Mesenchymal stem cell (in vitro differentiated cells and primary cell): ENCODE results near the gene OBSL1.

Source experiments
- DNase-seq: peaks from one replicate; pipeline ENCODE4 v3.0.0-alpha.2; 2013
- H2AFZ ChIP-seq: one replicate; pipeline ENCODE4 v1.6.1; 2013; ENCODE audit warnings: low read depth, mild to moderate bottlenecking, control low read depth, inconsistent platforms, low read length, moderate library complexity
- H2AK5ac ChIP-seq: 2 replicates; pipeline ENCODE4 v1.6.1; 2013; ENCODE audit warnings: low read length, moderate library complexity, mild to moderate bottlenecking, inconsistent platforms; ENCODE audit not compliant: severe bottlenecking
- H2BK120ac ChIP-seq: one replicate; pipeline ENCODE4 v1.6.1; 2013; ENCODE audit warnings: low read depth, mild to moderate bottlenecking, inconsistent platforms, low read length, moderate library complexity
- H2BK12ac ChIP-seq, 2 experiments: one replicate each; pipeline ENCODE4 v1.6.1; 2013; ENCODE audit warnings: inconsistent platforms in 2 of 2, low read length in 2 of 2, mild to moderate bottlenecking in 2 of 2, moderate library complexity in 2 of 2, control low read depth in 1 of 2
- H2BK15ac ChIP-seq: one replicate; pipeline ENCODE4 v1.6.1; 2013; ENCODE audit warnings: mild to moderate bottlenecking, low read depth, inconsistent platforms; ENCODE audit not compliant: poor library complexity, severe bottlenecking
- H2BK5ac ChIP-seq: 2 replicates; pipeline ENCODE4 v1.6.1; 2013; ENCODE audit warnings: low read depth, mild to moderate bottlenecking, low read length, control low read depth, inconsistent platforms; ENCODE audit not compliant: poor library complexity, severe bottlenecking
- H3K14ac ChIP-seq, 2 experiments: one replicate each; pipeline ENCODE4 v1.6.1; 2013; ENCODE audit warnings: inconsistent platforms in 2 of 2, low read length in 2 of 2, control low read depth in 1 of 2, mild to moderate bottlenecking in 1 of 2, moderate library complexity in 1 of 2
- H3K18ac ChIP-seq, 2 experiments: one replicate each; pipeline ENCODE4 v1.6.1; 2013; ENCODE audit warnings: inconsistent platforms in 2 of 2, low read length in 2 of 2, control low read depth in 1 of 2, low read depth in 1 of 2, mild to moderate bottlenecking in 1 of 2
- H3K23ac ChIP-seq, 2 experiments: one replicate each; pipeline ENCODE4 v1.6.1; 2013; ENCODE audit warnings: inconsistent platforms in 2 of 2, low read length in 2 of 2, mild to moderate bottlenecking in 2 of 2, moderate library complexity in 2 of 2, control low read depth in 1 of 2
- H3K27ac ChIP-seq: 2 replicates; pipeline ENCODE4 v1.5.1; 2013; ENCODE audit warnings: mild to moderate bottlenecking, moderate library complexity, low read length, control low read depth, inconsistent platforms; ENCODE audit not compliant: poor library complexity, severe bottlenecking
- H3K27me3 ChIP-seq, 2 experiments: 2 replicates each; pipeline versions ENCODE4 v1.6.1 to v1.7.0; 2013; ENCODE audit warnings: low read length in 2 of 2, mild to moderate bottlenecking in 2 of 2, moderate library complexity in 2 of 2, control low read depth in 1 of 2, inconsistent platforms in 1 of 2; ENCODE audit not compliant: control insufficient read depth in 1 of 2, insufficient read depth in 1 of 2
- H3K36me3 ChIP-seq, 2 experiments: 2 replicates each; pipeline versions ENCODE4 v1.6.1 to v1.7.0; 2013; ENCODE audit warnings: low read length in 2 of 2, control low read depth in 1 of 2, inconsistent platforms in 1 of 2, low read depth in 1 of 2, mild to moderate bottlenecking in 1 of 2; ENCODE audit not compliant: insufficient read depth in 2 of 2, control insufficient read depth in 1 of 2
- H3K4ac ChIP-seq, 2 experiments: one replicate each; pipeline ENCODE4 v1.6.1; 2013; ENCODE audit warnings: inconsistent platforms in 2 of 2, low read length in 2 of 2, mild to moderate bottlenecking in 2 of 2, moderate library complexity in 2 of 2, control low read depth in 1 of 2, low read depth in 1 of 2
- H3K4me1 ChIP-seq: 2 replicates; pipeline ENCODE4 v1.6.1; 2013; ENCODE audit warnings: low read depth, low read length, control low read depth; ENCODE audit not compliant: control insufficient read depth, insufficient read depth
- H3K4me2 ChIP-seq: 2 replicates; pipeline ENCODE4 v1.6.1; 2013; ENCODE audit warnings: low read length, mild to moderate bottlenecking, inconsistent platforms; ENCODE audit not compliant: poor library complexity, severe bottlenecking
- H3K4me3 ChIP-seq, 2 experiments: 2 replicates each; pipeline versions ENCODE4 v1.5.1 to v1.7.0; 2013; ENCODE audit warnings: low read length in 2 of 2, mild to moderate bottlenecking in 2 of 2, control low read depth in 1 of 2, low read depth in 1 of 2; ENCODE audit not compliant: insufficient read depth in 1 of 2
- H3K79me1 ChIP-seq: replicated peaks from 2 replicates; pipeline ENCODE4 v1.6.1; 2013; ENCODE audit warnings: mild to moderate bottlenecking, control low read depth, low read length, inconsistent platforms; ENCODE audit not compliant: poor library complexity, severe bottlenecking
- H3K9ac ChIP-seq: 2 replicates; pipeline ENCODE4 v1.7.0; 2013; ENCODE audit warnings: mild to moderate bottlenecking, low read length, moderate library complexity
- H3K9me3 ChIP-seq: 2 replicates; pipeline ENCODE4 v1.7.0; 2013; ENCODE audit warnings: mild to moderate bottlenecking, low read length; ENCODE audit not compliant: control insufficient read depth
- H4K8ac ChIP-seq: one replicate; pipeline ENCODE4 v1.6.1; 2013; ENCODE audit warnings: inconsistent platforms, mild to moderate bottlenecking, low read length, moderate library complexity
- H4K91ac ChIP-seq: one replicate; pipeline ENCODE4 v1.6.1; 2013; ENCODE audit warnings: mild to moderate bottlenecking, low read length, inconsistent platforms
- WGBS: methylation state at CpG from one replicate; pipeline ENCODE4 v1.1.7; 2013; ENCODE audit warnings: mixed read lengths; 5-methylcytosine and 5-hydroxymethylcytosine counted together

OBSL1 gene

GRCh38 chr2:219613461-219614070, 42.2 kb upstream of the OBSL1 start:
- Histone ChIP-seq H2BK15ac (no peak overlapping the region), H3K14ac (no peak overlapping the region), H2BK12ac (no peak overlapping the region), H3K27ac (no peak overlapping the region), H3K4me2 (no peak overlapping the region), H3K9ac (no peak overlapping the region), H4K8ac (no peak overlapping the region), H3K27me3 (no peaks in the 10 kb centered on the region), H2BK5ac (no peak overlapping the region), H3K9me3 (no peaks in the 10 kb centered on the region), H2AK5ac (no peak overlapping the region), H3K18ac (no peak overlapping the region), H3K36me3 (peaks cover 59 to 72% of the 10 kb centered on the region in 2 experiments), H2BK120ac (no peak overlapping the region), H3K23ac (no peak overlapping the region), H2AFZ (no peak overlapping the region), H4K91ac (no peak overlapping the region), H3K79me1 (no peaks in the 10 kb centered on the region), H3K4me1 (no peaks in the 10 kb centered on the region), H3K4ac (no peak overlapping the region), H3K4me3 (no peak overlapping the region)
- WGBS: 94% methylated on average over 6 of the region's 11 CpGs
- DNase-seq: no peak

GRCh38 chr2:219612577-219613286, 41.4 kb upstream of the OBSL1 start:
- H2BK120ac ChIP-seq: no peak overlapping the region

GRCh38 chr2:219611866-219612576, 40.7 kb upstream of the OBSL1 start:
- no peak overlapping the region for H3K4me2 ChIP-seq
- DNase-seq: no peak
- no peak overlapping the region for H3K4me3 ChIP-seq
- no peaks in the 10 kb centered on the region for H3K27me3 ChIP-seq
- H2BK5ac ChIP-seq: no peak overlapping the region
- no peaks in the 10 kb centered on the region for H3K79me1 ChIP-seq
- no peak overlapping the region for H2BK120ac ChIP-seq
- no peak overlapping the region for H4K91ac ChIP-seq
- no peak overlapping the region for H3K9ac ChIP-seq
- no peak overlapping the region for H3K4ac ChIP-seq
- no peak overlapping the region for H2AK5ac ChIP-seq
- no peak overlapping the region for H3K27ac ChIP-seq
- peaks cover 69 to 84% of the 10 kb centered on the region in 2 experiments for H3K36me3 ChIP-seq
- no peaks in the 10 kb centered on the region for H3K9me3 ChIP-seq
- H2BK15ac ChIP-seq: no peak overlapping the region
- H2BK12ac ChIP-seq: no peak overlapping the region
- H3K18ac ChIP-seq: no peak overlapping the region
- no peak overlapping the region for H4K8ac ChIP-seq
- H3K4me1 ChIP-seq: no peaks in the 10 kb centered on the region
- H2AFZ ChIP-seq: no peak overlapping the region
- 80% methylated on average over 12 of the region's 12 CpGs for WGBS
- H3K23ac ChIP-seq: no peak overlapping the region
- no peak overlapping the region for H3K14ac ChIP-seq

More at GRCh38 chr2:219612577-219613286, 41.4 kb upstream of the OBSL1 start:
- Histone ChIP-seq H3K27me3 (no peaks in the 10 kb centered on the region), H3K9me3 (no peaks in the 10 kb centered on the region), H3K18ac (no peak overlapping the region), H3K4me3 (no peak overlapping the region), H2BK12ac (no peak overlapping the region), H3K79me1 (no peaks in the 10 kb centered on the region), H2AFZ (no peak overlapping the region), H3K9ac (no peak overlapping the region), H3K4ac (no peak overlapping the region), H4K8ac (no peak overlapping the region), H3K14ac (no peak overlapping the region), H2AK5ac (no peak overlapping the region), H4K91ac (no peak overlapping the region), H3K23ac (no peak overlapping the region), H3K4me2 (no peak overlapping the region), H2BK15ac (no peak overlapping the region), H3K27ac (no peak overlapping the region), H3K4me1 (no peaks in the 10 kb centered on the region), H2BK5ac (no peak overlapping the region), H3K36me3 (peaks cover 63 to 80% of the 10 kb centered on the region in 2 experiments)
- WGBS: 91% methylated on average over 13 of the region's 15 CpGs
- no peak for DNase-seq

DNA sequence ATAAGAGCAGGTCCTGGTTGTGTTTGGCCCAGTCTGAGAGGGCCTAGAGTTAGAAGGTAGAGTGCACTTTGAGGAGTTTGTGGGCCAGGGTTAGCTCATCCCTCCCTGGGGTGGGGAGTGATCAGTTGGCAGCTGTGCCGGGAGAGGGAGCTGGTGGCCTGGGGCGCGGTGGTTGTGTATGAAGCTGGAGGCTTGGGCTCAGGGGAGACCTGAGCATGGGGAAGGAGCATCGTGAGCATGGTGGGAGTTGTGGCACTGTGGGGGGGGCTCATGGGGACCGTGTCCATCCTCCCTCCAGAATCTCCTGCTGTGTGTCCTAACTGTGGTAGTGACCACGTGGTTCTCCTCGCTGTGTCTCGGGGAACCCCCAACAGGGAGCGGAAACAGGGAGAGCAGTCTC, 40.0 kb upstream of the OBSL1 start:
- no peak for DNase-seq
- H3K4me3 ChIP-seq: no peak overlapping the region
- H3K27me3 ChIP-seq: no peaks in the 10 kb centered on the region
- no peak overlapping the region for H2AFZ ChIP-seq
- no peak overlapping the region for H2AK5ac ChIP-seq
- H2BK12ac ChIP-seq: no peak overlapping the region
- WGBS: 94% methylated on average over 9 of the region's 9 CpGs
- no peak overlapping the region for H3K18ac ChIP-seq
- H3K4me2 ChIP-seq: no peak overlapping the region
- H2BK120ac ChIP-seq: no peak overlapping the region
- H3K9me3 ChIP-seq: no peaks in the 10 kb centered on the region
- no peaks in the 10 kb centered on the region for H3K79me1 ChIP-seq
- peaks cover 72 to 85% of the 10 kb centered on the region in 2 experiments for H3K36me3 ChIP-seq
- no peak overlapping the region for H3K14ac ChIP-seq
- H3K27ac ChIP-seq: no peak overlapping the region
- H4K91ac ChIP-seq: no peak overlapping the region
- H3K4me1 ChIP-seq: no peaks in the 10 kb centered on the region
- no peak overlapping the region for H2BK5ac ChIP-seq
- H3K9ac ChIP-seq: no peak overlapping the region
- no peak overlapping the region for H4K8ac ChIP-seq
- H3K4ac ChIP-seq: no peak overlapping the region
- no peak overlapping the region for H2BK15ac ChIP-seq
- H3K23ac ChIP-seq: no peak overlapping the region
